ENCODE results near the gene ACTN3.

- TF ChIP-seq JUNB (IDR thresholded peaks at IDR 0.05; ENCODE audit: unreplicated experiment) (no peak), CTCF (conservative IDR thresholded peaks at IDR 0.05; ENCODE audit: low read depth in 2 of 2) (no peak), POLR2AphosphoS5 (IDR thresholded peaks at IDR 0.05; ENCODE audit: low read depth) (no peak), REST (IDR thresholded peaks at IDR 0.05; ENCODE audit: unreplicated experiment) (no peak), EZH2 (IDR thresholded peaks at IDR 0.05; ENCODE audit: low read depth, unreplicated experiment) (no peak), EZH2phosphoT487 (IDR thresholded peaks at IDR 0.05; ENCODE audit: unreplicated experiment) (no peak), CREB1 (CRISPR knock-in tag; IDR thresholded peaks at IDR 0.05; ENCODE audit: low read depth) (no peak), STAT1 (IDR thresholded peaks at IDR 0.05; ENCODE audit: unreplicated experiment) (no peak), ETS1 (IDR thresholded peaks at IDR 0.05) (no peak), NANOG (IDR thresholded peaks at IDR 0.05; ENCODE audit: borderline replicate concordance) (no peak)
These were observed 46.6 kb downstream of the ACTN3 start for GRCh38 chr11:66593303-66593635.

Measured in GM23338 (cell line).